CD14-positive monocyte (primary cell): ENCODE results near the gene PPARG. TPM values are rescaled to one million over a fixed set of nuclear protein-coding genes. Genes with fewer than 3 reads are reported as not detected.

ENCODE experiments used
- DNase-seq, 3 donors: peaks; one replicate each; pipeline ENCODE4 v3.0.0-alpha.2; 2011 to 2022
- H2AFZ ChIP-seq: 2 replicates; pipeline ENCODE4 v1.6.0; 2012; ENCODE audit warnings: mild to moderate bottlenecking, low read depth, low read length, inconsistent platforms; ENCODE audit not compliant: insufficient read depth, poor library complexity, severe bottlenecking
- H3K27ac ChIP-seq, 2 donors: 1 replicate in 1 of 2; 2 replicates in 1 of 2; pipeline ENCODE4 v1.5.1; 2012 to 2013; ENCODE audit warnings: low read length in 2 of 2, control low read depth in 1 of 2, inconsistent platforms in 1 of 2, low read depth in 1 of 2, mild to moderate bottlenecking in 1 of 2
- H3K27me3 ChIP-seq, 2 donors: one replicate each; pipeline versions ENCODE4 v1.6.0 to v1.6.1; 2011 to 2013; ENCODE audit warnings: low read length in 2 of 2; ENCODE audit not compliant: control insufficient read depth in 2 of 2, insufficient read depth in 2 of 2
- H3K36me3 ChIP-seq, 2 donors: replicated peaks in 1 of 2; 1 replicate in 1 of 2; 2 replicates in 1 of 2; pipeline versions ENCODE4 v1.5.1 to v1.6.1; 2012 to 2013; ENCODE audit warnings: low read length in 2 of 2, control low read depth in 1 of 2, inconsistent platforms in 1 of 2, mild to moderate bottlenecking in 1 of 2; ENCODE audit not compliant: insufficient read depth in 2 of 2, control insufficient read depth in 1 of 2
- H3K4me1 ChIP-seq, 2 donors: 1 replicate in 1 of 2; 2 replicates in 1 of 2; pipeline versions ENCODE4 v1.5.1 to v1.6.1; 2012 to 2013; ENCODE audit warnings: low read length in 2 of 2, control low read depth in 1 of 2, inconsistent platforms in 1 of 2, mild to moderate bottlenecking in 1 of 2, moderate library complexity in 1 of 2; ENCODE audit not compliant: insufficient read depth in 2 of 2, control insufficient read depth in 1 of 2
- H3K4me2 ChIP-seq: replicated peaks from 2 replicates; pipeline ENCODE3; 2012; ENCODE audit warnings: low read length, moderate library complexity, mild to moderate bottlenecking; ENCODE audit not compliant: poor library complexity, severe bottlenecking; ENCODE audit errors: extremely low read depth
- H3K4me3 ChIP-seq, 3 experiments: fragments of 200-600 bp in 1 of 3; sonication (generic) in 1 of 3; replicated peaks in 1 of 3; 1 replicate in 2 of 3; 2 replicates in 1 of 3; pipeline ENCODE4 v1.5.1; 2011 to 2013; ENCODE audit warnings: low read length in 3 of 3, mild to moderate bottlenecking in 3 of 3, control low read depth in 2 of 3, low read depth in 2 of 3, inconsistent platforms in 1 of 3, moderate library complexity in 1 of 3
- H3K79me2 ChIP-seq: 2 replicates; pipeline ENCODE4 v1.6.0; 2012; ENCODE audit warnings: mild to moderate bottlenecking, control low read depth, inconsistent platforms, low read length, moderate library complexity; ENCODE audit not compliant: insufficient read depth
- H3K9ac ChIP-seq: 2 replicates; pipeline ENCODE4 v1.6.0; 2017; ENCODE audit warnings: low read length, mild to moderate bottlenecking; ENCODE audit not compliant: insufficient read depth, poor library complexity, severe bottlenecking
- H3K9me3 ChIP-seq, 2 donors: replicated peaks in 1 of 2; 1 replicate in 1 of 2; 2 replicates in 1 of 2; pipeline versions ENCODE4 v1.5.1 to v1.6.1; 2012 to 2013; ENCODE audit warnings: low read length in 2 of 2, control low read depth in 1 of 2; ENCODE audit not compliant: control insufficient read depth in 1 of 2, insufficient read depth in 1 of 2
- H4K20me1 ChIP-seq: 2 replicates; pipeline ENCODE4 v1.6.0; 2012; ENCODE audit warnings: mild to moderate bottlenecking, low read length, control low read depth, moderate library complexity; ENCODE audit not compliant: insufficient read depth
- H3K27ac Mint-ChIP-seq, 7 donors: one replicate each; pipeline ENCODE4 v1.8.0; 2020; ENCODE audit warnings: mild to moderate bottlenecking in 7 of 7, mixed read lengths in 7 of 7, moderate library complexity in 6 of 7, inconsistent platforms in 2 of 7
- H3K27me3 Mint-ChIP-seq, 3 donors: one replicate each; pipeline ENCODE4 v1.8.0; 2021 to 2022; ENCODE audit warnings: low read depth in 3 of 3, mild to moderate bottlenecking in 3 of 3, mixed read lengths in 3 of 3, moderate library complexity in 3 of 3, inconsistent platforms in 1 of 3
- H3K36me3 Mint-ChIP-seq, 2 donors: one replicate each; pipeline ENCODE4 v1.8.0; 2020; ENCODE audit warnings: mixed read lengths in 2 of 2, inconsistent platforms in 1 of 2, mild to moderate bottlenecking in 1 of 2
- H3K4me1 Mint-ChIP-seq: one replicate; pipeline ENCODE4 v1.8.0; 2020; ENCODE audit warnings: mild to moderate bottlenecking, mixed read lengths
- H3K4me3 Mint-ChIP-seq, 2 donors: one replicate each; pipeline ENCODE4 v1.8.0; 2020; ENCODE audit warnings: mild to moderate bottlenecking in 2 of 2, mixed read lengths in 2 of 2, moderate library complexity in 1 of 2
- H3K9me3 Mint-ChIP-seq, 7 donors: one replicate each; pipeline ENCODE4 v1.8.0; 2020 to 2022; ENCODE audit warnings: mixed read lengths in 7 of 7, mild to moderate bottlenecking in 6 of 7, moderate library complexity in 6 of 7, inconsistent platforms in 2 of 7
- CTCF ChIP-seq: fragments of 200-600 bp; IDR thresholded peaks from one replicate; pipeline ENCODE4 v1.8.0; 2022; ENCODE audit warnings: antibody characterized with exemption, mild to moderate bottlenecking
- WGBS: methylation state at CpG from one replicate; pipeline ENCODE4 v1.1.5; 2013; ENCODE audit warnings: missing lambda C conversion rate; ENCODE audit not compliant: insufficient coverage; 5-methylcytosine and 5-hydroxymethylcytosine counted together
- intact Hi-C, 2 donors: fragments of 100-400 bp; cut with micrococcal nuclease; formaldehyde crosslinking; loops; one replicate each; pipeline versions ENCODE4 v1.15.0 to v1.15.1; 2023
- polyA plus RNA-seq, 3 donors: library from polyadenylated mRNA; depleted of rRNA in 1 of 3; unstranded in 2 of 3; stranded (reverse) in 1 of 3; fragments of 300-500 nt in 2 of 3; fragments of >200 nt in 1 of 3; fragmentation: Illumina TruSeq in 2 of 3; gene quantifications; 1 replicate in 2 of 3; 2 replicates in 1 of 3; pipeline ENCODE4 v1.2.3, GENCODE V29; 2012 to 2021

The PPARG gene
- polyA plus RNA-seq, 3 donors: 0.56 to 2.0 (median 0.97) TPM

GRCh38 chr3:12393894-12394293, 105.0 kb downstream of the PPARG start:
- intact Hi-C loops: loop anchor here (5.0 to 10.0 kb wide), 5 partner anchors 37 to 209 kb away; partner anchors contain the start of gene PPARG (in 1 of the 2)
- Histone ChIP-seq H3K79me2 (no peaks in the 10 kb centered on the region), H3K9me3 (no peaks in the 10 kb centered on the region), H3K9ac (no peak overlapping the region), H3K36me3 (no peaks in the 10 kb centered on the region), H4K20me1 (no peaks in the 10 kb centered on the region), H3K27ac (peak overlapping the region in 1 of 2 donors; percentile 72), H3K4me3 (no peak overlapping the region), H3K4me1 (peaks cover 44 to 46% of the 10 kb centered on the region in 2 donors), H3K4me2 (no peak overlapping the region), H2AFZ (no peak overlapping the region), H3K27me3 (no peaks in the 10 kb centered on the region)
- Mint-ChIP-seq H3K27ac (peak overlapping the region; percentile 79 to 90 (median 88)), H3K4me1 (peaks cover 40% of the 10 kb centered on the region), H3K4me3 (no peak overlapping the region), H3K9me3 (no peaks in the 10 kb centered on the region), H3K27me3 (peaks cover 0 to 2% (median 1%) of the 10 kb centered on the region in 3 donors), H3K36me3 (no peaks in the 10 kb centered on the region)
- DNase-seq: peak; percentile 83 to 94 (median 88)
- TF ChIP-seq CTCF: no peak
- WGBS: no CpG with 5 or more reads among the region's 1 CpG

GRCh38 chr3:12394569-12395271, 105.8 kb downstream of the PPARG start:
- Histone ChIP-seq H3K9ac (no peak overlapping the region), H3K27me3 (no peaks in the 10 kb centered on the region), H3K27ac (peak overlapping the region in 1 of 2 donors; percentile 72), H3K36me3 (no peaks in the 10 kb centered on the region), H4K20me1 (no peaks in the 10 kb centered on the region), H3K79me2 (no peaks in the 10 kb centered on the region), H3K4me2 (peak overlapping the region; percentile 20), H3K9me3 (no peaks in the 10 kb centered on the region), H3K4me1 (peaks cover 53 to 55% of the 10 kb centered on the region in 2 donors), H2AFZ (no peak overlapping the region), H3K4me3 (no peak overlapping the region)
- peak; percentile 36 to 43 (median 43) for DNase-seq
- intact Hi-C loops: loop anchor here (5.0 to 10.0 kb wide), 6 partner anchors 37 to 210 kb away; partner anchors contain the start of gene PPARG (in 1 of the 2)
- Mint-ChIP-seq H3K4me1 (peaks cover 49% of the 10 kb centered on the region), H3K36me3 (no peaks in the 10 kb centered on the region), H3K27me3 (peaks cover 0 to 5% (median 3%) of the 10 kb centered on the region in 3 donors), H3K9me3 (peaks cover 0 to 3% (median 0%) of the 10 kb centered on the region in 7 donors), H3K4me3 (no peak overlapping the region), H3K27ac (peak overlapping the region; percentile 80 to 94 (median 87))
- no peak for TF ChIP-seq CTCF
- no CpG with 5 or more reads among the region's 4 CpGs for WGBS
